Mesenchymal stem cell (in vitro differentiated cells and primary cell): ENCODE data around the gene TRPC4.
A peak's percentile ranks its signal among the peaks of the same experiment; 100 is the strongest.

Experiments used
- DNase-seq: peaks from one replicate; pipeline ENCODE4 v3.0.0-alpha.2; 2013
- H2AFZ ChIP-seq: one replicate; pipeline ENCODE4 v1.6.1; 2013; ENCODE audit warnings: low read depth, mild to moderate bottlenecking, control low read depth, inconsistent platforms, low read length, moderate library complexity
- H2AK5ac ChIP-seq: 2 replicates; pipeline ENCODE4 v1.6.1; 2013; ENCODE audit warnings: low read length, moderate library complexity, mild to moderate bottlenecking, inconsistent platforms; ENCODE audit not compliant: severe bottlenecking
- H2BK120ac ChIP-seq: one replicate; pipeline ENCODE4 v1.6.1; 2013; ENCODE audit warnings: low read depth, mild to moderate bottlenecking, inconsistent platforms, low read length, moderate library complexity
- H2BK12ac ChIP-seq, 2 experiments: one replicate each; pipeline ENCODE4 v1.6.1; 2013; ENCODE audit warnings: inconsistent platforms in 2 of 2, low read length in 2 of 2, mild to moderate bottlenecking in 2 of 2, moderate library complexity in 2 of 2, control low read depth in 1 of 2
- H2BK15ac ChIP-seq: one replicate; pipeline ENCODE4 v1.6.1; 2013; ENCODE audit warnings: mild to moderate bottlenecking, low read depth, inconsistent platforms; ENCODE audit not compliant: poor library complexity, severe bottlenecking
- H2BK5ac ChIP-seq: 2 replicates; pipeline ENCODE4 v1.6.1; 2013; ENCODE audit warnings: low read depth, mild to moderate bottlenecking, low read length, control low read depth, inconsistent platforms; ENCODE audit not compliant: poor library complexity, severe bottlenecking
- H3K14ac ChIP-seq, 2 experiments: one replicate each; pipeline ENCODE4 v1.6.1; 2013; ENCODE audit warnings: inconsistent platforms in 2 of 2, low read length in 2 of 2, control low read depth in 1 of 2, mild to moderate bottlenecking in 1 of 2, moderate library complexity in 1 of 2
- H3K18ac ChIP-seq, 2 experiments: one replicate each; pipeline ENCODE4 v1.6.1; 2013; ENCODE audit warnings: inconsistent platforms in 2 of 2, low read length in 2 of 2, control low read depth in 1 of 2, low read depth in 1 of 2, mild to moderate bottlenecking in 1 of 2
- H3K23ac ChIP-seq, 2 experiments: one replicate each; pipeline ENCODE4 v1.6.1; 2013; ENCODE audit warnings: inconsistent platforms in 2 of 2, low read length in 2 of 2, mild to moderate bottlenecking in 2 of 2, moderate library complexity in 2 of 2, control low read depth in 1 of 2
- H3K27ac ChIP-seq: 2 replicates; pipeline ENCODE4 v1.5.1; 2013; ENCODE audit warnings: mild to moderate bottlenecking, moderate library complexity, low read length, control low read depth, inconsistent platforms; ENCODE audit not compliant: poor library complexity, severe bottlenecking
- H3K27me3 ChIP-seq, 2 experiments: 2 replicates each; pipeline versions ENCODE4 v1.6.1 to v1.7.0; 2013; ENCODE audit warnings: low read length in 2 of 2, mild to moderate bottlenecking in 2 of 2, moderate library complexity in 2 of 2, control low read depth in 1 of 2, inconsistent platforms in 1 of 2; ENCODE audit not compliant: control insufficient read depth in 1 of 2, insufficient read depth in 1 of 2
- H3K36me3 ChIP-seq, 2 experiments: 2 replicates each; pipeline versions ENCODE4 v1.6.1 to v1.7.0; 2013; ENCODE audit warnings: low read length in 2 of 2, control low read depth in 1 of 2, inconsistent platforms in 1 of 2, low read depth in 1 of 2, mild to moderate bottlenecking in 1 of 2; ENCODE audit not compliant: insufficient read depth in 2 of 2, control insufficient read depth in 1 of 2
- H3K4ac ChIP-seq, 2 experiments: one replicate each; pipeline ENCODE4 v1.6.1; 2013; ENCODE audit warnings: inconsistent platforms in 2 of 2, low read length in 2 of 2, mild to moderate bottlenecking in 2 of 2, moderate library complexity in 2 of 2, control low read depth in 1 of 2, low read depth in 1 of 2
- H3K4me1 ChIP-seq: 2 replicates; pipeline ENCODE4 v1.6.1; 2013; ENCODE audit warnings: low read depth, low read length, control low read depth; ENCODE audit not compliant: control insufficient read depth, insufficient read depth
- H3K4me2 ChIP-seq: 2 replicates; pipeline ENCODE4 v1.6.1; 2013; ENCODE audit warnings: low read length, mild to moderate bottlenecking, inconsistent platforms; ENCODE audit not compliant: poor library complexity, severe bottlenecking
- H3K4me3 ChIP-seq, 2 experiments: 2 replicates each; pipeline versions ENCODE4 v1.5.1 to v1.7.0; 2013; ENCODE audit warnings: low read length in 2 of 2, mild to moderate bottlenecking in 2 of 2, control low read depth in 1 of 2, low read depth in 1 of 2; ENCODE audit not compliant: insufficient read depth in 1 of 2
- H3K79me1 ChIP-seq: replicated peaks from 2 replicates; pipeline ENCODE4 v1.6.1; 2013; ENCODE audit warnings: mild to moderate bottlenecking, control low read depth, low read length, inconsistent platforms; ENCODE audit not compliant: poor library complexity, severe bottlenecking
- H3K9ac ChIP-seq: 2 replicates; pipeline ENCODE4 v1.7.0; 2013; ENCODE audit warnings: mild to moderate bottlenecking, low read length, moderate library complexity
- H3K9me3 ChIP-seq: 2 replicates; pipeline ENCODE4 v1.7.0; 2013; ENCODE audit warnings: mild to moderate bottlenecking, low read length; ENCODE audit not compliant: control insufficient read depth
- H4K8ac ChIP-seq: one replicate; pipeline ENCODE4 v1.6.1; 2013; ENCODE audit warnings: inconsistent platforms, mild to moderate bottlenecking, low read length, moderate library complexity
- H4K91ac ChIP-seq: one replicate; pipeline ENCODE4 v1.6.1; 2013; ENCODE audit warnings: mild to moderate bottlenecking, low read length, inconsistent platforms
- WGBS: methylation state at CpG from one replicate; pipeline ENCODE4 v1.1.7; 2013; ENCODE audit warnings: mixed read lengths; 5-methylcytosine and 5-hydroxymethylcytosine counted together

Gene TRPC4

GRCh38 chr13:37715606-37716015 is 154.0 kb downstream of the TRPC4 start:
- no peaks in the 10 kb centered on the region for H3K79me1 ChIP-seq
- H2AK5ac ChIP-seq: no peak overlapping the region
- peak; percentile 74 for DNase-seq
- no peak overlapping the region for H2BK15ac ChIP-seq
- H3K9me3 ChIP-seq: no peaks in the 10 kb centered on the region
- no peak overlapping the region for H3K18ac ChIP-seq
- WGBS: 87% methylated on average over 4 of the region's 6 CpGs
- no peaks in the 10 kb centered on the region for H3K27me3 ChIP-seq
- no peak overlapping the region for H3K4me2 ChIP-seq
- no peak overlapping the region for H2AFZ ChIP-seq
- H2BK120ac ChIP-seq: no peak overlapping the region
- H3K9ac ChIP-seq: no peak overlapping the region
- H3K27ac ChIP-seq: no peak overlapping the region
- no peak overlapping the region for H4K8ac ChIP-seq
- H3K4me3 ChIP-seq: no peak overlapping the region
- peaks cover 1% of the 10 kb centered on the region for H3K4me1 ChIP-seq
- no peak overlapping the region for H2BK5ac ChIP-seq
- no peak overlapping the region for H3K14ac ChIP-seq
- no peak overlapping the region for H4K91ac ChIP-seq
- peak overlapping the region in 1 of 2 experiments; percentile 71 for H2BK12ac ChIP-seq
- H3K36me3 ChIP-seq: no peaks in the 10 kb centered on the region
- H3K4ac ChIP-seq: no peak overlapping the region
- H3K23ac ChIP-seq: no peak overlapping the region

- no peaks in the 10 kb centered on the region for H3K27me3 ChIP-seq
- H2AFZ ChIP-seq: no peak overlapping the region
- no peak overlapping the region for H3K4ac ChIP-seq
- no peaks in the 10 kb centered on the region for H3K36me3 ChIP-seq
- H3K4me2 ChIP-seq: no peak overlapping the region
- no peaks in the 10 kb centered on the region for H3K4me1 ChIP-seq
- H2BK120ac ChIP-seq: no peak overlapping the region
- no peak overlapping the region for H3K4me3 ChIP-seq
- H3K9me3 ChIP-seq: no peaks in the 10 kb centered on the region
- H3K79me1 ChIP-seq: no peaks in the 10 kb centered on the region
- H3K27ac ChIP-seq: no peak overlapping the region
- no peak overlapping the region for H2BK12ac ChIP-seq
- H2BK15ac ChIP-seq: no peak overlapping the region
- no peak overlapping the region for H3K9ac ChIP-seq
- no peak overlapping the region for H3K18ac ChIP-seq
- H2BK5ac ChIP-seq: no peak overlapping the region
- no peak overlapping the region for H3K14ac ChIP-seq
- DNase-seq: no peak
- no peak overlapping the region for H4K8ac ChIP-seq
- no peak overlapping the region for H3K23ac ChIP-seq
- no peak overlapping the region for H2AK5ac ChIP-seq
- H4K91ac ChIP-seq: no peak overlapping the region
Observed at GRCh38 chr13:37709318-37709717, 160.3 kb downstream of the TRPC4 start.

DNA sequence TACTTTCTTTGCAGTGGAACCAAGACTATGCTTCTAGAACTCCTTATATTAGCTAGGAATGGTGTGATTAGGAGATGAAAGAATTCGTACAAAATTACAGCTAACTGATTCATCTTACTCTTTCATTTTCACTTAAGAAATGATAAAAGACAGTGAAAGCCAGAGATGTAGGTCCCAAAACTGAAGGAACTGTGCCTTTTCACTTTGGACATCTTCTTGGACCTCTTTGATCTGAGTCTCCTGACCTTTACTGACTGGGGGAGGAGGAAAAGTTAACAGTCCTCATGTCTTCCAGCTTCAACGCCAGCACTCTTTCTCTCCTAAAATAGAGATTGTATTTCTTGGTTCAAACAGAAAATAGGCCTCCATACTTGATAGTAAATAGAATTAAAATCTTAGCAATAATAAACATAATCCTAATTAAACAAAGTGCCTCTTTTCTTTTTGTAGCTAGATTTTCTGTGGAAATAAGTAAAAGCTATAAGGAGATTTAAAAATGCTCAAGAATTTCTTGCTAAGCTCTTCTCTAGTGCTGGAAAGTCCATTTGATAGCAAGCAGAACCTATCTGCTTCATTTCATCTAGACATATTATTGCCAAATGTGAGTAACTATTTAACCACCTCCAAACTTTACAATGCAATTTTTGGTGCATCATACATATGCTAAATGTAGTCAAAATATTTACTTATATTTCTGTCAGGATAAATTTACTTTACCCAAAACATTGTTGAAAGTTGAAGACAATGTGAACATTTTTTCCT is 161.7 kb downstream of the TRPC4 start:
- H3K23ac ChIP-seq: no peak overlapping the region
- no peaks in the 10 kb centered on the region for H3K9me3 ChIP-seq
- H2BK15ac ChIP-seq: no peak overlapping the region
- no peak overlapping the region for H4K91ac ChIP-seq
- H3K14ac ChIP-seq: no peak overlapping the region
- H3K4me1 ChIP-seq: no peaks in the 10 kb centered on the region
- no peaks in the 10 kb centered on the region for H3K79me1 ChIP-seq
- H4K8ac ChIP-seq: no peak overlapping the region
- no peak overlapping the region for H3K4me2 ChIP-seq
- no peak overlapping the region for H2BK12ac ChIP-seq
- no peak overlapping the region for H3K4me3 ChIP-seq
- no peak overlapping the region for H3K18ac ChIP-seq
- H2BK120ac ChIP-seq: no peak overlapping the region
- no peak overlapping the region for H2AFZ ChIP-seq
- no CpG with 5 or more reads among the region's 2 CpGs for WGBS
- no peak overlapping the region for H2AK5ac ChIP-seq
- H3K9ac ChIP-seq: no peak overlapping the region
- DNase-seq: no peak
- no peak overlapping the region for H3K4ac ChIP-seq
- no peak overlapping the region for H2BK5ac ChIP-seq
- H3K27me3 ChIP-seq: no peaks in the 10 kb centered on the region
- no peak overlapping the region for H3K27ac ChIP-seq
- no peaks in the 10 kb centered on the region for H3K36me3 ChIP-seq

- no peak for DNase-seq
- Histone ChIP-seq H3K4ac (no peak overlapping the region), H3K79me1 (no peaks in the 10 kb centered on the region), H2BK120ac (no peak overlapping the region), H3K27me3 (no peaks in the 10 kb centered on the region), H2BK15ac (no peak overlapping the region), H2BK12ac (no peak overlapping the region), H3K4me1 (peaks cover 2% of the 10 kb centered on the region), H4K91ac (no peak overlapping the region), H3K14ac (no peak overlapping the region), H3K36me3 (no peaks in the 10 kb centered on the region), H3K4me2 (no peak overlapping the region), H3K9ac (no peak overlapping the region), H2BK5ac (no peak overlapping the region), H3K23ac (no peak overlapping the region), H3K4me3 (no peak overlapping the region), H3K18ac (no peak overlapping the region), H2AK5ac (no peak overlapping the region), H3K9me3 (no peaks in the 10 kb centered on the region), H3K27ac (no peak overlapping the region), H2AFZ (no peak overlapping the region), H4K8ac (no peak overlapping the region)
- WGBS: 100% methylated on average over 1 of the region's 2 CpGs
Observed at GRCh38 chr13:37706041-37706440, 163.5 kb downstream of the TRPC4 start.
